Tibial nerve (tissue), 3 donors: ENCODE data around the gene PTPRB.

Experiments
- CTCF ChIP-seq, 5 experiments: fragments of 200-600 bp in 3 of 5; fragments of 450-650 bp in 2 of 5; sonication (generic) in 3 of 5; IDR thresholded peaks; one replicate each; pipeline ENCODE4 v1.5.1; 2016 to 2019; ENCODE audit warnings: antibody characterized with exemption in 5 of 5, mild to moderate bottlenecking in 3 of 5, moderate library complexity in 2 of 5
- POLR2A ChIP-seq, 2 donors: fragments of 450-650 bp; IDR thresholded peaks; one replicate each; pipeline ENCODE4 v1.6.1; 2017; ENCODE audit warnings: antibody characterized with exemption in 2 of 2, mild to moderate bottlenecking in 2 of 2, moderate library complexity in 2 of 2

DNA sequence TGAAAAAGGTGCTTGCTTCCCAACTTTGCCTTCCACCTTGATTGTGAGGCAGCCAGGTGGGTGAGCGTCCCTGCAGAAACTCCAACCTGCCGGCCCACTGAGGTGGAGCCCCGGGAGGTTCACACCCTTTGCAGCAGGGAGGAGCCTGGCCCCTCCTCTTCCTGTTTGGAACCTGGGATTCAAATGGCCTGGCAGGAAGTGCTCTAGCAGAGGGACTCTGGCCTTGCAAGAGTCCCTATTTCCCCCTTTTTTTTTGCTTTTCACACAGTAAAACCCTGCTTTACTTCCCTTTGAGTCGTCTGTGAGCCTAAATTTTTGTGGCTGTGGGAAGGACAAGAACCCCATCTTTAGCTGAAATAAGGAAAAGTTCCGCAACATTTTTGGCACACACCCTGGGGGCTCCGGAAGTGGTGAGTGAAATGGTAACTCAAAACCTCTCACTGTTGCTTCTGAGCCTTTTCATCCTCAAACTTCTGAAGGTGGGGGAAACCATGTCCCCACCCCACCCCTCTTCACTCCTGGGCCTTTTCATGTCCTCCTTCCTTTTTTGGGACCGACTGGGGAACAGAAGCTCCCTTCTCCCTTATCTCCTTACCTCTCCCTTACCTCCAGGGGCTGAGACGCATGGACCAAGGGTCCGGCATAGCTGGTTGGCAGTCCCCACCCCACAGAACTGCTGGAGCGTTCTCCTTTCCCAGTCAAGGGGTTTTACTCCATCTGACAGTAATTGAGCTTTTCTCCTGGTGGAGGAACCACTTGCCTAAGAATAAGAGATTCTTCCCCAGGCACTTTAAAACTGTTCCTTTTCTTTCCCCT is 169.1 kb downstream of the PTPRB start:
- no peak for TF ChIP-seq CTCF (IDR thresholded peaks at IDR 0.05)
- no peak for TF ChIP-seq POLR2A (IDR thresholded peaks at IDR 0.05)
